Liver (tissue), 9 donors: ENCODE data around the gene CCDC178. TPM values are rescaled to one million over a fixed set of nuclear protein-coding genes. Genes with fewer than 3 reads are reported as not detected.

Experiments used
- DNase-seq: peaks from one replicate; pipeline ENCODE4 v3.0.0-alpha.2; 2017; ENCODE audit warnings: low spot score
- H3K27ac ChIP-seq, 2 donors: one replicate each; pipeline ENCODE4 v1.7.0; 2013; ENCODE audit warnings: inconsistent platforms in 2 of 2, low read length in 2 of 2, control low read depth in 1 of 2, low read depth in 1 of 2, mild to moderate bottlenecking in 1 of 2
- H3K27me3 ChIP-seq, 4 donors: one replicate each; pipeline versions ENCODE4 v1.6.1 to v1.7.0; 2013; ENCODE audit warnings: low read length in 3 of 4, inconsistent platforms in 1 of 4, mild to moderate bottlenecking in 1 of 4, moderate library complexity in 1 of 4; ENCODE audit not compliant: control insufficient read depth in 4 of 4, insufficient read depth in 4 of 4
- H3K36me3 ChIP-seq, 4 donors: one replicate each; pipeline versions ENCODE4 v1.6.1 to v1.7.0; 2013; ENCODE audit warnings: low read length in 3 of 4, mild to moderate bottlenecking in 3 of 4, low read depth in 1 of 4, moderate library complexity in 1 of 4; ENCODE audit not compliant: control insufficient read depth in 4 of 4, insufficient read depth in 3 of 4
- H3K4me1 ChIP-seq, 4 donors: one replicate each; pipeline versions ENCODE4 v1.6.1 to v1.7.0; 2013; ENCODE audit warnings: low read length in 3 of 4, mild to moderate bottlenecking in 3 of 4, moderate library complexity in 1 of 4; ENCODE audit not compliant: control insufficient read depth in 4 of 4, insufficient read depth in 4 of 4
- H3K4me3 ChIP-seq, 3 donors: one replicate each; pipeline versions ENCODE4 v1.6.1 to v1.7.0; 2013; ENCODE audit warnings: low read length in 3 of 3, control low read depth in 1 of 3, low read depth in 1 of 3, mild to moderate bottlenecking in 1 of 3
- H3K9ac ChIP-seq, 2 donors: one replicate each; pipeline ENCODE4 v1.7.0; 2013; ENCODE audit warnings: low read length in 2 of 2, mild to moderate bottlenecking in 2 of 2, moderate library complexity in 2 of 2, control low read depth in 1 of 2, low read depth in 1 of 2
- H3K9me3 ChIP-seq, 4 donors: one replicate each; pipeline versions ENCODE4 v1.6.1 to v1.7.0; 2013; ENCODE audit warnings: low read length in 3 of 4; ENCODE audit not compliant: control insufficient read depth in 4 of 4
- ATF3 ChIP-seq: IDR thresholded peaks from 2 replicates; pipeline ENCODE4 v1.6.1; 2016; ENCODE audit warnings: antibody characterized with exemption
- EGR1 ChIP-seq, 2 donors: IDR thresholded peaks; 2 replicates each; pipeline ENCODE4 v1.6.1; 2016 to 2018; ENCODE audit warnings: antibody characterized with exemption in 2 of 2, low read depth in 2 of 2
- FOXA1 ChIP-seq: IDR thresholded peaks from 2 replicates; pipeline ENCODE4 v1.6.1; 2016; ENCODE audit warnings: antibody characterized with exemption
- FOXA2 ChIP-seq: IDR thresholded peaks from 2 replicates; pipeline ENCODE4 v1.6.1; 2016; ENCODE audit warnings: antibody characterized with exemption
- GABPA ChIP-seq, 2 donors: IDR thresholded peaks in 1 of 2; conservative IDR thresholded peaks in 1 of 2; 2 replicates each; pipeline ENCODE4 v1.6.1; 2016; ENCODE audit warnings: antibody characterized with exemption in 2 of 2, mild to moderate bottlenecking in 1 of 2, moderate library complexity in 1 of 2
- HNF4A ChIP-seq, 2 donors: conservative IDR thresholded peaks; 2 replicates each; pipeline ENCODE4 v1.6.1; 2016; ENCODE audit warnings: antibody characterized with exemption in 2 of 2, mild to moderate bottlenecking in 2 of 2
- HNF4G ChIP-seq: IDR thresholded peaks from 2 replicates; pipeline ENCODE4 v1.6.1; 2016; ENCODE audit warnings: antibody characterized with exemption
- JUND ChIP-seq, 2 donors: IDR thresholded peaks; 2 replicates each; pipeline ENCODE4 v1.6.1; 2016; ENCODE audit warnings: antibody characterized with exemption in 2 of 2
- NR2F2 ChIP-seq: IDR thresholded peaks from 2 replicates; pipeline ENCODE4 v1.6.1; 2016; ENCODE audit warnings: antibody characterized with exemption
- RAD21 ChIP-seq, 2 donors: IDR thresholded peaks; 2 replicates each; pipeline ENCODE4 v1.6.1; 2016; ENCODE audit warnings: antibody characterized with exemption in 2 of 2, mild to moderate bottlenecking in 2 of 2
- RXRA ChIP-seq, 2 donors: IDR thresholded peaks; 2 replicates each; pipeline ENCODE4 v1.6.1; 2017 to 2018; ENCODE audit warnings: antibody characterized with exemption in 2 of 2, mild to moderate bottlenecking in 1 of 2
- SP1 ChIP-seq: IDR thresholded peaks from 2 replicates; pipeline ENCODE4 v1.6.1; 2018; ENCODE audit warnings: antibody characterized with exemption, mild to moderate bottlenecking
- YY1 ChIP-seq: IDR thresholded peaks from 2 replicates; pipeline ENCODE4 v1.6.1; 2016; ENCODE audit warnings: antibody characterized with exemption, mild to moderate bottlenecking
- ZBTB33 ChIP-seq: IDR thresholded peaks from 2 replicates; pipeline ENCODE4 v1.6.1; 2016; ENCODE audit warnings: antibody characterized with exemption
- WGBS: extraction: QIAGEN DNeasy Blood & Tissue Kit; methylation state at CpG from one replicate; pipeline ENCODE4 v1.1.7; 2013; 5-methylcytosine and 5-hydroxymethylcytosine counted together
- polyA plus RNA-seq, 2 donors: library from polyadenylated mRNA; stranded (reverse) in 1 of 2; unstranded in 1 of 2; fragments of 200-250 nt in 1 of 2; fragments of >200 nt in 1 of 2; fragmentation: Nextera tagmentation in 1 of 2; extraction: Ambion mirVana in 1 of 2; gene quantifications; one replicate each; pipeline versions ENCODE4 v1.2.1 to v1.2.3, GENCODE V29; 2013 to 2015
- total RNA-seq, 2 donors: library from RNA; depleted of rRNA; stranded (reverse); fragments of >200 nt; gene quantifications; one replicate each; pipeline ENCODE4 v1.2.3, GENCODE V29; 2014
- TF ChIP-seq, protein P1 (sequence below): fragments of 150-350 bp; IDR thresholded peaks from 2 replicates; pipeline ENCODE4 v1.5.1; 2017; ENCODE audit warnings: improper control_type of control experiment, low read depth, low read length; ENCODE audit not compliant: missing input control
- TF ChIP-seq, protein P2 (sequence below): IDR thresholded peaks from 2 replicates; pipeline ENCODE4 v1.6.1; 2016; ENCODE audit warnings: antibody characterized with exemption, mild to moderate bottlenecking
- TF ChIP-seq, protein P3 (sequence below): IDR thresholded peaks from 2 replicates; pipeline ENCODE4 v1.6.1; 2016; ENCODE audit warnings: antibody characterized with exemption
- donor health status: healthy.
- donor health status: healthy.
- donor health status: healthy.
- donor health status: healthy.
- donor health status: healthy.

Gene CCDC178
- total and polyA plus RNA-seq, 4 donors: not detected

- Histone ChIP-seq H3K9me3 (no peaks in the 10 kb centered on the region), H3K4me1 (no peaks in the 10 kb centered on the region), H3K9ac (no peak overlapping the region), H3K27ac (no peak overlapping the region), H3K4me3 (no peak overlapping the region), H3K36me3 (no peaks in the 10 kb centered on the region), H3K27me3 (no peaks in the 10 kb centered on the region)
- 49% methylated on average over 3 of the region's 3 CpGs for WGBS
- TF ChIP-seq RAD21 (IDR thresholded peaks at IDR 0.05) (no peak), EGR1 (IDR thresholded peaks at IDR 0.05; ENCODE audit: low read depth in 2 of 2) (no peak), HNF4A (conservative IDR thresholded peaks at IDR 0.05) (no peak), ZBTB33 (no peak), HNF4G (no peak), GABPA (IDR thresholded peaks at IDR 0.05 in 1 of 2, conservative IDR thresholded peaks at IDR 0.05 in 1 of 2) (no peak), FOXA2 (no peak), JUND (IDR thresholded peaks at IDR 0.05) (no peak), ATF3 (no peak), RXRA (IDR thresholded peaks at IDR 0.05) (no peak)
- TF ChIP-seq, protein P1, sequence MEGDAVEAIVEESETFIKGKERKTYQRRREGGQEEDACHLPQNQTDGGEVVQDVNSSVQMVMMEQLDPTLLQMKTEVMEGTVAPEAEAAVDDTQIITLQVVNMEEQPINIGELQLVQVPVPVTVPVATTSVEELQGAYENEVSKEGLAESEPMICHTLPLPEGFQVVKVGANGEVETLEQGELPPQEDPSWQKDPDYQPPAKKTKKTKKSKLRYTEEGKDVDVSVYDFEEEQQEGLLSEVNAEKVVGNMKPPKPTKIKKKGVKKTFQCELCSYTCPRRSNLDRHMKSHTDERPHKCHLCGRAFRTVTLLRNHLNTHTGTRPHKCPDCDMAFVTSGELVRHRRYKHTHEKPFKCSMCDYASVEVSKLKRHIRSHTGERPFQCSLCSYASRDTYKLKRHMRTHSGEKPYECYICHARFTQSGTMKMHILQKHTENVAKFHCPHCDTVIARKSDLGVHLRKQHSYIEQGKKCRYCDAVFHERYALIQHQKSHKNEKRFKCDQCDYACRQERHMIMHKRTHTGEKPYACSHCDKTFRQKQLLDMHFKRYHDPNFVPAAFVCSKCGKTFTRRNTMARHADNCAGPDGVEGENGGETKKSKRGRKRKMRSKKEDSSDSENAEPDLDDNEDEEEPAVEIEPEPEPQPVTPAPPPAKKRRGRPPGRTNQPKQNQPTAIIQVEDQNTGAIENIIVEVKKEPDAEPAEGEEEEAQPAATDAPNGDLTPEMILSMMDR: no peak
- TF ChIP-seq, protein P2, sequence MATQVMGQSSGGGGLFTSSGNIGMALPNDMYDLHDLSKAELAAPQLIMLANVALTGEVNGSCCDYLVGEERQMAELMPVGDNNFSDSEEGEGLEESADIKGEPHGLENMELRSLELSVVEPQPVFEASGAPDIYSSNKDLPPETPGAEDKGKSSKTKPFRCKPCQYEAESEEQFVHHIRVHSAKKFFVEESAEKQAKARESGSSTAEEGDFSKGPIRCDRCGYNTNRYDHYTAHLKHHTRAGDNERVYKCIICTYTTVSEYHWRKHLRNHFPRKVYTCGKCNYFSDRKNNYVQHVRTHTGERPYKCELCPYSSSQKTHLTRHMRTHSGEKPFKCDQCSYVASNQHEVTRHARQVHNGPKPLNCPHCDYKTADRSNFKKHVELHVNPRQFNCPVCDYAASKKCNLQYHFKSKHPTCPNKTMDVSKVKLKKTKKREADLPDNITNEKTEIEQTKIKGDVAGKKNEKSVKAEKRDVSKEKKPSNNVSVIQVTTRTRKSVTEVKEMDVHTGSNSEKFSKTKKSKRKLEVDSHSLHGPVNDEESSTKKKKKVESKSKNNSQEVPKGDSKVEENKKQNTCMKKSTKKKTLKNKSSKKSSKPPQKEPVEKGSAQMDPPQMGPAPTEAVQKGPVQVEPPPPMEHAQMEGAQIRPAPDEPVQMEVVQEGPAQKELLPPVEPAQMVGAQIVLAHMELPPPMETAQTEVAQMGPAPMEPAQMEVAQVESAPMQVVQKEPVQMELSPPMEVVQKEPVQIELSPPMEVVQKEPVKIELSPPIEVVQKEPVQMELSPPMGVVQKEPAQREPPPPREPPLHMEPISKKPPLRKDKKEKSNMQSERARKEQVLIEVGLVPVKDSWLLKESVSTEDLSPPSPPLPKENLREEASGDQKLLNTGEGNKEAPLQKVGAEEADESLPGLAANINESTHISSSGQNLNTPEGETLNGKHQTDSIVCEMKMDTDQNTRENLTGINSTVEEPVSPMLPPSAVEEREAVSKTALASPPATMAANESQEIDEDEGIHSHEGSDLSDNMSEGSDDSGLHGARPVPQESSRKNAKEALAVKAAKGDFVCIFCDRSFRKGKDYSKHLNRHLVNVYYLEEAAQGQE: no peak
- TF ChIP-seq, protein P3, sequence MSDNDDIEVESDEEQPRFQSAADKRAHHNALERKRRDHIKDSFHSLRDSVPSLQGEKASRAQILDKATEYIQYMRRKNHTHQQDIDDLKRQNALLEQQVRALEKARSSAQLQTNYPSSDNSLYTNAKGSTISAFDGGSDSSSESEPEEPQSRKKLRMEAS: no peak
- DNase-seq: no peak
These were observed 68.1 kb downstream of the CCDC178 start for GRCh38 chr18:33372442-33372841.

GRCh38 chr18:33369711-33370449 is 70.6 kb downstream of the CCDC178 start:
- H3K36me3 ChIP-seq: no peaks in the 10 kb centered on the region
- 51% methylated on average over 8 of the region's 8 CpGs for WGBS
- no peaks in the 10 kb centered on the region for H3K27me3 ChIP-seq
- H3K9ac ChIP-seq: no peak overlapping the region
- no peak overlapping the region for H3K27ac ChIP-seq
- H3K4me1 ChIP-seq: no peaks in the 10 kb centered on the region
- H3K9me3 ChIP-seq: no peaks in the 10 kb centered on the region
- DNase-seq: no peak
- no peak overlapping the region for H3K4me3 ChIP-seq
- TF ChIP-seq FOXA2: no peak
- no peak for TF ChIP-seq NR2F2
- TF ChIP-seq RAD21 (IDR thresholded peaks at IDR 0.05): no peak
- TF ChIP-seq ZBTB33: no peak
- TF ChIP-seq HNF4G: no peak
- TF ChIP-seq EGR1 (IDR thresholded peaks at IDR 0.05; ENCODE audit: low read depth in 2 of 2): no peak
- no peak for TF ChIP-seq YY1
- no peak for TF ChIP-seq RXRA (IDR thresholded peaks at IDR 0.05)
- TF ChIP-seq ATF3: no peak
- TF ChIP-seq JUND (IDR thresholded peaks at IDR 0.05): no peak
- no peak for TF ChIP-seq FOXA1
- TF ChIP-seq, protein P3: no peak
- TF ChIP-seq HNF4A (conservative IDR thresholded peaks at IDR 0.05): no peak
- no peak for TF ChIP-seq GABPA (IDR thresholded peaks at IDR 0.05 in 1 of 2, conservative IDR thresholded peaks at IDR 0.05 in 1 of 2)
- TF ChIP-seq SP1: no peak
